GM23338 (cell line): ENCODE data around the gene MMRN2.
"Not testable (repeated sequence)": the region's sequence is repeated elsewhere in the genome, so short reads cannot be mapped to it uniquely, and the experiment has no call there.

Experiments used
- EZH2 ChIP-seq: fragments of 200-600 bp; sonication (generic); IDR thresholded peaks from one replicate; pipeline ENCODE4 v1.8.0; 2017; ENCODE audit warnings: antibody characterized with exemption, mild to moderate bottlenecking, low read depth; ENCODE audit not compliant: unreplicated experiment
- POLR2AphosphoS5 ChIP-seq: IDR thresholded peaks from 2 replicates; pipeline ENCODE4 v1.6.1; 2016; ENCODE audit warnings: antibody characterized with exemption, low read depth
- TF ChIP-seq, protein P1 (sequence below), 2 experiments: fragments of 200-600 bp in 1 of 2; sonication (generic) in 1 of 2; conservative IDR thresholded peaks; 2 replicates each; pipeline versions ENCODE4 v1.5.1 to v1.6.1; 2016 to 2017; ENCODE audit warnings: antibody characterized with exemption in 2 of 2, low read depth in 2 of 2, mild to moderate bottlenecking in 2 of 2, moderate library complexity in 1 of 2

DNA sequence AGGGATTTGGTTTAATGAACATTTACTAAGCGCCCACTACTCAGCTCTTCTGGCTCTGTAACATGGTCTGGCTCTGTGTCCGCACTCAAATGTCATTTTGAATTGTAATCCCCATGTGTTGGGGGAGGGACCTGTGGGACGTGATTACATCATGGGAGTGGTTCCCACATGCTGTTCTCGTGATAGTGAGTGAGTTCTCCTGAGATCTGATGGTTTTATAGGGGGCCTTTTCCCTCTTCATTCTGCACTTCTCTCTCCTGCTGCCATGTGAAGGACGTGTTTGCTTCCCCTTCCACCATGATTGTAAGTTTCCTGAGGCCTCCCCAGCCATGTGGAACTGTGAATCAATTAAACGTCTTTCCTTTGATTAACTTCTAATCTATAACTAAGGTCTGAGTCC lies 23.6 kb upstream of the MMRN2 start:
- TF ChIP-seq EZH2, POLR2AphosphoS5: not testable (repeated sequence)
- TF ChIP-seq, protein P1, sequence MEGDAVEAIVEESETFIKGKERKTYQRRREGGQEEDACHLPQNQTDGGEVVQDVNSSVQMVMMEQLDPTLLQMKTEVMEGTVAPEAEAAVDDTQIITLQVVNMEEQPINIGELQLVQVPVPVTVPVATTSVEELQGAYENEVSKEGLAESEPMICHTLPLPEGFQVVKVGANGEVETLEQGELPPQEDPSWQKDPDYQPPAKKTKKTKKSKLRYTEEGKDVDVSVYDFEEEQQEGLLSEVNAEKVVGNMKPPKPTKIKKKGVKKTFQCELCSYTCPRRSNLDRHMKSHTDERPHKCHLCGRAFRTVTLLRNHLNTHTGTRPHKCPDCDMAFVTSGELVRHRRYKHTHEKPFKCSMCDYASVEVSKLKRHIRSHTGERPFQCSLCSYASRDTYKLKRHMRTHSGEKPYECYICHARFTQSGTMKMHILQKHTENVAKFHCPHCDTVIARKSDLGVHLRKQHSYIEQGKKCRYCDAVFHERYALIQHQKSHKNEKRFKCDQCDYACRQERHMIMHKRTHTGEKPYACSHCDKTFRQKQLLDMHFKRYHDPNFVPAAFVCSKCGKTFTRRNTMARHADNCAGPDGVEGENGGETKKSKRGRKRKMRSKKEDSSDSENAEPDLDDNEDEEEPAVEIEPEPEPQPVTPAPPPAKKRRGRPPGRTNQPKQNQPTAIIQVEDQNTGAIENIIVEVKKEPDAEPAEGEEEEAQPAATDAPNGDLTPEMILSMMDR (conservative IDR thresholded peaks at IDR 0.05; ENCODE audit: low read depth in 2 of 2), result not testable (repeated sequence)
